Activated T-cell treated with anti-CD3 and anti-CD28 coated beads for 48 hours (primary cell): ENCODE data around the gene PAX2.

Experiments
- DNase-seq: peaks from one replicate; pipeline ENCODE4 v3.0.0-alpha.2; 2020; ENCODE audit warnings: low read depth

PAX2 gene

DNA sequence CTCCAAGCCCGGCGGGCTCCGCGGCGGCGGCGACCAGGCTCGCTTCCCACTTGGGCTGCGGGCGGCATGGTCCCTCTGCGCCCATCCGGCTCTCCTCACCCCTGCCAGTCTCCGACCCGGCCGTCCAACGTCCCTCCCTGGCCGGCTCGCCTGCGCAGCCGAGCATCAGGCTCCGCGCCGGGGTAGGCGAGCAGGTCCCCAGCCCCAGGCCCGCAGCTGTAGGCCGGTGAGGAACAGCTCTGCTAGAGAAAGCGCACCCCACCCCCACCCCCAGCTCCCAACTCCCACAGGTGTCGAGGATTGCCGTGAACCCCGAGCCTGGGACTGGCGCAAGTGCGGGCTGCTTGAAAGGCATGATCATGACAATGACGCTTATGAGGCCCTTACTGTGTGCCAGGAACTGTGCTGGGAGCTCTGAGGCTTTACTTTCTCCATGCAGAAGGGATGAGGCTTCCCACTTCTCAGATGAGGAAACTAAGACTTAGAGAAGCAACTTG lies 20.8 kb upstream of the PAX2 start:
- no peak for DNase-seq

GRCh38 chr10:100725071-100725471 lies 20.3 kb upstream of the PAX2 start:
- DNase-seq: no peak

GRCh38 chr10:100725869-100726426 lies 19.4 kb upstream of the PAX2 start:
- no peak for DNase-seq

DNA sequence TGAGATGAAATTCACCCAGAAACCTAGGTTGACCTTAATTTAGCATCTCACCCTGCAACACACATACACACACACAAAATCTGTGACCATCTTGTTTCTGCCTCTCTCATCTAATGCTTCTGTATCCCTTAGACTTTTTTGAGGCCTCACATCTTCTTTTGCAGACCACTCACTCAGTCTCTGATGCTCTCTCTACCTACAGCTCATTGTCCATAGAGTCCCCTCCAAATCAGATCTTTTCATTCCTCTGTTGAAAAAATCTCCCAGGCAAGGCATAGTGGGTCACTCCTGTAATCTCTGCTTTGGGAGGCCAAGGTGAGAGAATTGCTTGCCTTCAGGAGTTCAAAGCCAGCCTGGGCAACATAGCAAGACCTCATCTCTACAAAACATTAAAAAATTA lies 17.6 kb upstream of the PAX2 start:
- DNase-seq: no peak

- no peak for DNase-seq
Observed at GRCh38 chr10:100728928-100729861, 16.2 kb upstream of the PAX2 start.

GRCh38 chr10:100729862-100730724 lies 15.3 kb upstream of the PAX2 start:
- DNase-seq: no peak

GRCh38 chr10:100730725-100731406 lies 14.5 kb upstream of the PAX2 start:
- no peak for DNase-seq

DNA sequence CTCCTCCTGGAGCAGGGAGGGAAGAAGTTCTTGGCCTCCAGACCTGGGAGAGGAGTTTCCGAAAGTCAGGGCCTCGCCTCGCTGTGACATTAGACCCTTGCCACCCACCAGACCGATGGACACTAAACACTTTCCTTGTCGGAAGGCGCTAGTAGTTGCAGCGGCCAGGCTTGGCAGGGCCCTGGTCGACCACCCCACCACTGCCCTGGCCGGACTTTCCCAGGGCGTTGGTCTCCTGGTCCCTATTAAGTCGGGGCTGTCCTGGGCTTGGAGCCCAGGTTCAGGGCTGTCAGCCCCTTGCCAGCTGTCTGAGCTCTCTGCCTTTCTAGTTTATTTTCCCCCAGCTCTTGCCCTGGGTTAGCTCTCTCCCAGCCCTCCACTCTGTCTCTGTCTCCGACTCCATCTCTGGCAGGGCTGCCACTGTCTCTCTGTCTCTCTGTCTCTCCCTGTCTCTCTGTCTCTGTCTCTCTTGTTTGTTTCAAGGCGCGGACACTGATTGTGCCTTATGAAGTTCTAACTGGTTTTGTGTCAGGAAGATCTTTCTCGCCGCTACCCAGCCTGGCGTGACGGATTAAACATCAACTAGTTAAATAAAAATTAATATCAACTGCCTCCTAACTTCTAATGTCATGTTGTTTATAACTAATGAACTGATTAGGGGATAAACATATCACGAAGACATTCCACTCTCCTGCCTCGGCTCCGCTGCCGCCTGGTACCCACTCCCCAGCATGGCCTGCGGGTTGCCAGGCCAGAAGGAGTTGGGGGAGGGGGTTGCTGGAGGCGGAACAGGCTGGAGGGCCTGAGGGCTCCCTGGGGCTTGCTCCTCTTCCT lies 13.8 kb upstream of the PAX2 start:
- DNase-seq: no peak

DNA sequence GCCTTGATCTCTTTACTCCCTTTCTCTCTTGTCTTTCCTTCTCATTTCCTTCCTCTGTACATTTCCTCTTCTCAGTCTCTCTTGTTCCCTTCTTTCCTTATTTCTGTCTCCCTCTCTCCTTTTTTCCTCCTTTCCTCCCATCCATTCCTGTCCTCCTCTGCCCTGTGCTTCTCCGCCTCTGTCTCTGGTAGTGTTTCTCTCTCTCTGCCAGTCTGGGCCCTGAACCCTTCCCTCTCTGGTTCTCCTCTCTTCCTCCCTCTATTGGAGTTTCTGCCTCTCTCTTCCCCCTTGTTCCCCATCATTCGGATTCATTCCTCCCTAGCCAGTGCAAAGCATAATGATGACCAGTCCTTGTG lies 13.2 kb upstream of the PAX2 start:
- DNase-seq: no peak

DNA sequence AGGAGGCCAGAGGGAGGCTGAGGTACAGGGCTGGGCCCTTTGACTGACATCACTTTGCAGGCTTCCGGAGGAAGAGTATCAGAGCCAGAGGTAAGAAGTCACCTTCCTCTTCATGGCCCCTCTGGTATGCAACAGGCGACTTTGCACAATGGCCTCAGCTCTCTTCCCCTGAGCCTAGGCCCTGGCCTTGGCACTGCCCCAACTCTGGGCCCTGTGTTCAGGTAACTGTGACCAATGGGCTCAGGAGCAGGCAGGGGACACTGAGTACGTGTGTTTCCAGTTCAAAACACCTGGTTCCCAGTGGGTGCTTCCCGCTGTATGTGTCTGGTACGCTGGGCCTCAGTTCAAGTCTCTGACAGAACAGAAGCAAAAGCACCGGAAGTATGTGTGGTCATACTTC lies 12.1 kb upstream of the PAX2 start:
- DNase-seq: no peak

DNA sequence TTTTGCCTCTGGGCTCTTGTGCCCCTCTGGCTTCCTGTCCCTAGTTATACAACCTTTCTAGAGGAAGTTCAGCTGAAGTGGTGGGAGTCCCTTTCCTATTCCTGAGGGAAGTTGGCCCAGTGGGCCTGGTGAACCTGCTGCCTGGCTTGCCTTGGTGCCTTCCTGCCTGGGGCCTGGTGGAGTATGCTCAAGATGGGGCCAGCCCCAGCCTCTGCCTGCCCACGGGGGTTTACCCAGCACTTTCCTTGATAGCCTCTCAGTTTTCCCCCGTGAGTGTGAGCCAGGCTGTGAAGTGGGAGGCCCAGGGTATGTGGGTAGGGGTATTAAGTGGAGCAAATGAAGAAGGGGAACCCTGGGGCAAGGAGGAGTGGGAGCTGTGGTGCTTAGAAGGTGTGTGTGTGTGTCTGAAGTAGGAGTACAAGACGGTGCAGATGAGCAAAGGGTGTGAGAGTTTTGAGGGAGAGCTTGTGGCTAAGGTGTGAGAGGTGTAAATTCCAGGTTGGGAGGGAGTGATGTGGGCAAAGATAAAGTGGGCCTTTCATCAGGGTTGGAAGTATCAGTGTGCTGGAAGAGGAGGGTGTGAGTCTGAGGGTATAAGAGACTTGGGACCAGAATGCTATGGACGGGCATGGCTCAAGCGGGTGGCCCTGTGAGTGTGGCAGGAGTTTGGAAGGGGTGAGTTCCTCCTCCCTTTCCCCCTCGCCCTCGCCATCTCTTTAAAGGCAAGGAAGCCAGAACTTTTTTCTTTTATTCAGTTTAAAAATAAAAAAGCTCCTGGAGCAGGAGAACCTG lies 10.9 kb upstream of the PAX2 start:
- no peak for DNase-seq

DNA sequence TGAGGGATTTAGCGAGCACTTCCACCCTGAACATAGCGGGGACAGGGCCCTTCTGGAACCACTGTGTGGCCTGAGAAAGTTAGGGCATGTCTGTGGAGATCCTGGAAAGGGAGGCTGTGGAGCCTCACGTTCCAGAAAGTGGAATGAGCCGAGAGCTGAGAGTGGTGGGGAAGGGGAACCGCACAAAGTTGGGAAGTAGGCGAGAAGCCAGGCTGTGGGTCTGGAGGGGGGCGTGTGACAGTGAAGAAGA lies 10.4 kb upstream of the PAX2 start:
- no peak for DNase-seq

DNA sequence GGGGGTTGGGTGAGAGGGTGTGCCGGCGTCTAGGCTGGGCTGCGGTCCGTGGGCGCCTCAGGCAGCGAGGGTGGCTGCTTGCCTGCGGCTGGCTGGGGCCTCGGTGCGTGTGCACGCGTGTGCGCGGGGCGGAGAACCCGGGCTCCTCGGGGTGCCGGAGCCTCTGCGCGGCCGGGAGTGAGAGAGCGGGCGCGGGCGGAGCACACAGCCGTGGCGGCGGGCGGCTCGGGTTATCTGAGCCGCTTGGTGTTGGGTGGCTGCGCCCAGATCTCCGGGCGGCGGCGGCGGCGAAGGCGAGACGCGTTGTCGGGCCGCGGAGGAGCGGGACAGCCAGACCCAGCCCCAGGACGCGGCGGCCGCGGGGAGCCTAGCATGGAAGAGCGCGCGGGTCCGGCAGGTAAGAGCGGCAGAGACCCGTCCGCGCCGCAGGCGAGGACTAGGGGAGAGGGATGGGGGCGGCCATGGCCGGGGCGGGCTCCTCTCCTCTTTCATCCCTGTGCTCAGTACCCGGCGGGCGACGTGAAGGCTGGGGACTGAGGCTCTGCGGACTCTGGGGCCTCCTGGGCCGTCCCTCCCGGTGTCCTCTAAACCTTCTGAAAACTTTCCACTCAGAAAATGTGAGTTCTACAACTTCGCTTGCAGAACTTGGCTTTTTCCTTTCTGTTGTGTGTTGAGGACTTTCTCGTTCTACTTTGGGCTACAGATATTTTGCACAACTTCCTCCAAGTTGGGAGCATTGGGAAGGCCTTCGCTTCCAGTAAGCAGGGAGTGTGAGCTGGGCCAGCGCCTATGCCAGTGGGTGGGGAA lies 9.8 kb upstream of the PAX2 start:
- no peak for DNase-seq

- DNase-seq: no peak
Observed at GRCh38 chr10:100736144-100736808, 9.1 kb upstream of the PAX2 start.

DNA sequence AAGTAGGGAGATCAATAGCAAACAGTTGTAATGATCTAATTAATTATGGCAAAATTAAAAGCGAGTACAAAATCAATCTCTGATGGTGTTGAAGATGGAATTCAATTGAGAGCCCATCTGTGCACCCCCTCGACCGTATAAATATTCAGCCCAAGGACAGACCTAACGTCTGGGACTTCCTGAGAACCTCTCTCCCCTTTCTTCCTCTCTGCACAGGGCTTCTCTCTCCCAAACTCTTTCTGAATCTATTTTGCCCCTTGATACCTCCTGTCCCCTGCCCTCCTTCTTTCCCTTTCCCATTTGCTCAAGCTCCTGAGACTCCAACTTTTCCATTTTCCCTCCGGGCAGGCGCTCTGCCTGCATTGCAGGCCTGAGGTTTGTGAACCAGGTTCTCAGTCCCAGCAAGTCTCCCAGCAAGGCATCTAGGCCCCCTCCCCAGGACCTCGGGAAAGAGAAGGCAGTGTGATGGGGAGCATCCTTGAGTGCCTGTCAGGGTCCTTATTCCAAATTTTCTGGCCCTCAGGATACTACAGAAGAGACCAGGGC lies 8.5 kb upstream of the PAX2 start:
- DNase-seq: no peak

GRCh38 chr10:100737355-100738054 lies 7.9 kb upstream of the PAX2 start:
- DNase-seq: no peak

- DNase-seq: no peak
Observed at GRCh38 chr10:100738055-100738827, 7.1 kb upstream of the PAX2 start.
